ENCODE measurements around the gene HAS3.
"Not testable (repeated sequence)": the region's sequence is repeated elsewhere in the genome, so short reads cannot be mapped to it uniquely, and the experiment has no call there.

The HAS3 gene, protein sequence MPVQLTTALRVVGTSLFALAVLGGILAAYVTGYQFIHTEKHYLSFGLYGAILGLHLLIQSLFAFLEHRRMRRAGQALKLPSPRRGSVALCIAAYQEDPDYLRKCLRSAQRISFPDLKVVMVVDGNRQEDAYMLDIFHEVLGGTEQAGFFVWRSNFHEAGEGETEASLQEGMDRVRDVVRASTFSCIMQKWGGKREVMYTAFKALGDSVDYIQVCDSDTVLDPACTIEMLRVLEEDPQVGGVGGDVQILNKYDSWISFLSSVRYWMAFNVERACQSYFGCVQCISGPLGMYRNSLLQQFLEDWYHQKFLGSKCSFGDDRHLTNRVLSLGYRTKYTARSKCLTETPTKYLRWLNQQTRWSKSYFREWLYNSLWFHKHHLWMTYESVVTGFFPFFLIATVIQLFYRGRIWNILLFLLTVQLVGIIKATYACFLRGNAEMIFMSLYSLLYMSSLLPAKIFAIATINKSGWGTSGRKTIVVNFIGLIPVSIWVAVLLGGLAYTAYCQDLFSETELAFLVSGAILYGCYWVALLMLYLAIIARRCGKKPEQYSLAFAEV
- total RNA-seq, result 0.05 to 3.9 (median 0.15) reads per million in 17 experiments

DNA sequence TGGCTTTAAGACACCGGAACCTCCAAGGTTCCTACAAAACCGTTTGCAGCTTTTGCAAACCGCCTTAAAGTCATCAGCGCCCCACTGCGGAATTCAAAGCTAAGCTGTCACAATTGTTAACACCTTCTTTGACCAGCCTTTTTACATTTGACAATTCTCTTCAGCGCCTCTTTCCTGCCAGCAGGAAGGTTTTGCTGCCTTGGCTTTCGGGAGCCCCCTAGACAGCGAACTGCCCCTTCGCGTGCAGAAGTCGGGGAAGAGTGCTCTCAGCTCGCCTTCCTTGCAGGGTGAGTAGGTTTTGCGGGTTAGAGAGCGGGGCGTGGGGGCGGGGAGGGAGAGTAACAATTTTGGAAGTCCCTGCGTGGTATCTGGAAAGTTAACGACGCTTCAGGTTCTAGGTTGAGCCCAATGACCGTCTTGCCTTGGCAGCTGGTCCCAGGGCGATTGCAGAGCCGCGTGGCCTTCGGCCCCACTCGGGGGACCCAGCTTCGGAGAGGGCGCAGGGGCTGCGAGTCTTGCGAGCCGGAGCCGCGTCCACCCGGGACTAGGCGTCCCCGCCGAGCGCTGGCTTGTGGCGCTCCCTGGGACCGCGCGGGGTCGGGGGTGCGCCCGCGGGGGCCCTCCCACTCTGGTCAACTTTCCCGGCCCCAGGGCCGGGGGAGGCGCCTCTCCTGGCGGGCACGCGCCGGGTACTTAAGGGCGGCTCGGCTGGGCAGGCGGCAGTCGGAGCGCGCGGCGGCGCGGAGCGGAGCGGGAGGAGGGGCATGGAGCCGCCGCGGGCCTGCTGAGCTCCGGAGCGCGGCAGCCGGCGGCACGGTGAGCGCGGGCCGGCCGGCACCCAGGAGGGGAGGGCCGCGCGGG is at the start of gene HAS3:
Gene HAS3 (plus strand): TSS at position 153 of the 861 bp plus-strand sequence. CDS start 3,743 bp downstream, outside the sequence.
- peak; percentile 35 to 74 (median 46) for DNase-seq

DNA sequence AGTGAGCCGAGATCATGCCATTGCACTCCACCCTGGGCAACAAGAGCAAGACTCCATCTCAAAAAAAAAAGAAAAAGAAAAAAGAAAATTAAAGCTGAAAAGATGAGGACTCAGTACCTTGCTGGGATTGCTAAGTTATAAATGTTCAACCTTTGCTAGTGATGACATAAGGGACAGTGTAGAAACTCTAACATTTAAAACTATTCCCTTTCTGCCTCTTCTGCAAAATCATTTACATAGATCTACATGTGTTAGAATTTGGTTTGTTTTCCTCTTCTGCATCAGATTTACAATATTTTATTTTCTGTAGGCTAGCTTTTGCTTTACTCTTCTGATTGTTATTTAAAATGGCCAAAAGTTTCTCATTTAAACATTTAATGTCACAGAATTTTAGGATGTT is 49.5 kb upstream of the HAS3 start:
- no peak for DNase-seq

DNA sequence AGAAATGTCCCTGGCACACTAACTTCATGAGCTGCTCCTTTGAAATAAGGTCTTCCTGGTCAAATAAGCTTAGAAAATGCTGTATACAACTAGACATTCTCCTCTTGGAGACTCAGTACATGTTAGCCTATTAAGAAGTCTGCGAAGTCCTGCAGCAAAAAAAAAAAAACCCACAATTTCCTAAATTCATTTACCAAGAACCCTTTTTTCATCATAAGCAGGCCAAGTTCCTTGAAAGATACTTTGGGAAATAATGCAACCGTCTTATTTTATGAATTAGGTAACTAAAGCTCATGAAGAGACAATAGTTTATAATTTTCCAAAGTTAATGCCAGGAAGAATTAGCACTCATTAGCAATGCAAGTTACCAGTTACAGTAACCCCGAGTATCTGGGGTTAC is 49.0 kb upstream of the HAS3 start:
- DNase-seq, result no peak

DNA sequence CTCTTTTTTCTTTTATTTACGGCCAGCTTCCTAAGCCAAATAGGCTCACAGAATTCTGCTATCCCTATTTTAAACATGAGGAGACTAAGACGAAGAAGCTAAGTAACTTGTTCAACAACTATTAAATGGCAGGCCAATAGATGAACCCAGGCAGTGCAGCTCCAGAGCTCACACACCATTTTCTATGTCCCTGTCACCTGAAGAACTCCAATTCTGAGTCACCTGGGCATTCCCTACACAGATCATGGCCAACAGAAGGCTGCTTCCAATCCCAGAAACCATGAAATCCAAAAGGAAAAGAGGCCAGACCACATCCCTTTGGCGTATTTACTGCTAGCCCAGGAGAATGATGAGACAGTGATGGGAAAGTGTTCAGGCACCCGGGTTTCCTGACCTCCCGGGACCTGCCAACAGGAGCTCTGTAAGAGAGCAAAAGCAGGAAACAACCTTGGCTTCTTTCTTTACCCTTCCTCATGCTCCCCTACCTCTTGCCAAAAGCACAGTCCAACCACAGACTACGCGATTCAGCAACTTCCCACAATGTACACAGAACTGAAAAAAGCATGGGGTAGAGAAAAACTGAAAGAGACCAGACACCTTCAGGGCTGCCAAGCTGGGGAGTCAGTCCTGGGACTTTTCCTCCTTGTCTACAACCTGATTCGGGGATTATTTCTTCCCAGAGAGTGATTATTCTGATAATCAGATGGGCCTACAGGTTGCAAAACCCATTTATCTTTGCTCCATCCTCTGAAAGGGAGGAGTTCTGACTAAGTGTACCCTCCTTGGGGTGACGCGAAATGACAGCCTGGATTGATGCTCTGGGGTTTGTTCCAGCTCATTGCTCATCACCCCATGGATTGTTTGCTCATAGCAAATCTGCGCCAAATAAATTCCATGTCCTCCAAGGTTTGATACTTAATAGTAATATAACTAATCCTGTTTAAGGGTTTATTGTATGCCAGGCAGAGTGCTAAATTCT is 47.8 kb upstream of the HAS3 start:
- no peak for DNase-seq

DNA sequence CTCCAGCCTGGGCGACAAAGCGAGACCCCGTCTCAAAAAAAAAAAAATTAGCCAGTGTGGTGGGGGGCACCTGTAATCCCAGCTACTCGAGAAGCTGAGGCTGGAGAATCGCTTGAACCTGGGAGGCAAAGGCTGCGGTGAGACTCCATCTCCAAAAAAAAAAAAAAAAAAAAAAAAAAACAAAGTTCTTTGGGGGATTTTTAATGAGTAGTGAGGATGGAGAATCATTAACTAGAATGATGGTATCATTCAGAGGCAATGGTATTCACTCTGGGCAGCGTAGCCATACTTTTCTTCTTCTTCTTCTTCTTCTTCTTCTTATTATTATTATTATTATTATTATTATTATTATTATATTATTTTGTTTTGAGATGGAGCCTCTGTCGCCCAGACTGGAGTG is 42.0 kb upstream of the HAS3 start:
- not testable (repeated sequence) for DNase-seq

DNA sequence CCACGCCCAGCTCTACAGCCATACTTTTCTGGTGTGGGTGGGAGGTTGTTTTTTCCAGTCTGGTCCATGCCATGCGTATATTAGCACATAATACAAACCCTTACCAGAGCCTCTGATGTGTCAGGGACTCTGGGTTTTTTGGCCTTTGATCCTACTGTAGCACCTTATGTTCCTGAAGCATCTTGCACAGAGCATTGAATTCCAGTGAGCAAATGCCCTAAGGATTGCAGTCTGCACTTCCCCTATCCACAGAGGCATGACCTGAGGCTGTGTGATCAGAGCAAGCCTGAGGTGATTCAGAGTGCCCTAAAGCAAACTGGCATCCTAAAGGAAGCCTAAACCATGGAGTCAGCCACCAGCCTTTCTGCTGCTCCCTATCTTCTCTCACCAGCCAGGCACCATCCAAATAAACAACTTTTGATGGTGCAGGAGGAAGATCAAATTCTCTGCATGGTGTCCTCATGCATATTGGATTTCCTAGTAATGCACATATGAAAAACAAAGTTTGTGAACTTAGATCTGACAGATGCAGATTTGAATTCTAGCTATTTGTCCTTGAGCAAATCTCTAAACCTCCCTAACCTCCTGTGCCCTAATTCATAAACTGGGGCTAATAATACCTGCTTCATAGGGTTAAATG is 41.2 kb upstream of the HAS3 start:
- no peak for DNase-seq

DNA sequence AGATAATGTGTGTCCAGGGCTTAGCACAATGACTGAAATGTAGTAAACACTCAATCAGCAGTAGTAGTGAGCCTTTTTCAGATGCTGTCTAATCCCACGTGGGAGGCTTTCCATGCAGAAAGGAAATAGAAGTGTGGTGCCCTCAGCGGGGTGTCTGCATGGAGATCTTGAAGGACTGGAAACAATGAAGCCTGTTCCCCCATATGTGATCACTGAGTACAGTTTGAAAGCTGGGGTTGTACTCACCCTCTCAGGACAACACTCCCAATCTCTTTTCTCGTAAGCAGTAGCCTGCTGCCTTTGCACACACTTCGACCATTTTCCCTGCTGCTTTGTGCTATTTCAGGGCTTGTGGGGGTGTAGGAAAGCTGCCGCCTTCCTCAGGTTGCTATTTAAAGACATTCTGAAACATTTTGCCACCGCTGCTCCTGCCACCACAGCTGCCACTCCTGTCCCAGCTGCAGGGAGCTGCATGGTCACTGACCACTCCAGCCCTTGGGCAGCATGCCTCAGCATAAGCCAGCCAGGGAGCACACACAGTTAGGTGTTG is 40.6 kb upstream of the HAS3 start:
- DNase-seq, result no peak

DNA sequence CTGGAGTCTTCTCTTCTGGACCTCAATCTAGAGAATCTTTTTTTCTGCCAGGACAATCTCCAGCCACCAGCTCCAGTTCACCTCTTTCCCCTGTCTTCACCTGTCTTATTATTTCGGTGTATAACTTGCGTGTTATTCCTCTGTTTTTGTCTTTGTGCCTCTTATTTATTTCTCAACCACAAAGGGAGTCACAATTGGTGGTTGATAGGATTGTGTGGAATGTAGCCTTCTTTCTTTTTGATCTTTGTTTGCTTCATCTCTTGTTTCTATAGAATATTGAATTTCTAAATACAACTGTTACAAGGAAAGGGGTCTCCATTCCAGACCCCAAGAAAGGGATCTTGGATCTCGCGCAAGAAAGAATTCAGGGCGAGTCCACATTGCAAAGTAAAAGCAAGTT is 35.9 kb upstream of the HAS3 start:
- DNase-seq, result no peak

DNA sequence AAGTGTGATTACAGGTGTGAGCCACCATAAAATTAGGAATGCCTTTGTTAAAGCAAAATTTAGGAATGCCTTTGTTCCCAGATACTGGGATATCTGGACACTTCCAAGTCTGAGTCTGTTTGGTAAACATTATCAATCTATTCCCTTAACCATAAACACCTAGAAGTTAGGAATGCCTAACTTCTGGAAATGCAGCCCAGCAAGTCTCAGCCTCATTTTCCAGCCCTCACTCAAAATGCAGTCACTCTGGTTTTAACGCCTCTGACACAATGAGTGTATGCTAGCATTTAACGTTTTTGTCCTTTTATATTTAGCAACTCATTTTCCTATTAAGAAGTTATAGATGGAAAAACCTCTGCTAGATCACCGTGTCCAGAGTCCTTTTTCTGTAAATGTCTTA is 34.4 kb upstream of the HAS3 start:
- DNase-seq, result no peak

DNA sequence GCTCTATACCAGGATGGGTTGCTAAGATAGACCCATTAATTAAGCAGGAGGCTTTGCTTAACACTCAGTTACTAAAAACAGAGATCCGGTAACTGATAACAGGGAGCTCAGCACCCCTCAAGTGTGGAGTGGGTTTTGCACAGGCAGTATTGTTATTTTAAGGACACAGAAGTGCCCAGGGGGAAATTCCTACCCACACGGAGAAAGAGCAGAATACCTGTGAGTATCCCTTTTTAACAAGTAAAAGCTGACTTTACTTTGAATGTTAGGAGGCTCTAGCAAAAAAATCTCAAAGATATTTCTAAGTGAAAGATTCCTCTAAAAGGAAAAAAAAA is 32.8 kb upstream of the HAS3 start:
- DNase-seq, result no peak

DNA sequence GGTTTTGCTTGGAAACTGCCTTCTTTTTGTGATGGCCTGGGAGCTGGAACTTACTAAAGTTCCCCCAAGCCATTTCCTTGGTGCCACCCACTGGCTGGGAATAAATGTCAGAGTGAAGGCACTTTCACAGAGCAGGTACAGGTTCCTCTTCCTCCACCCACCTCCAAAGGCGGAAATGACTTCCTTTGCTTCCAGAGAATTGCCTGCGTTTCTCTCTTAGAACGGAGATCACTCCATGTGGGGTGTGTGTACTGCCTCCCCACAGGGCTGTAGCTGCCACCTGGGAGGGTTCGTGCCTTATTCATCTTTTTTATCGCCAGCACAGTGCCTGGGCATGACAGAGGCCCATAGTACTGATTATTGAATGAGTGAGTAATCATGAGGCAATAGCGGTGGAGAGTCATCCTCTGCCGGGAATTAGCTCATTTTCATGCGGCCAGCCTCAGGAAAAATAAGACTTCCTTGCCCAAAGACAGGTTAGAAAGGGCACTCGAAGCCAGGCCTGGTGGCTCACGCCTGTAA is 32.2 kb upstream of the HAS3 start:
- no peak for DNase-seq

DNA sequence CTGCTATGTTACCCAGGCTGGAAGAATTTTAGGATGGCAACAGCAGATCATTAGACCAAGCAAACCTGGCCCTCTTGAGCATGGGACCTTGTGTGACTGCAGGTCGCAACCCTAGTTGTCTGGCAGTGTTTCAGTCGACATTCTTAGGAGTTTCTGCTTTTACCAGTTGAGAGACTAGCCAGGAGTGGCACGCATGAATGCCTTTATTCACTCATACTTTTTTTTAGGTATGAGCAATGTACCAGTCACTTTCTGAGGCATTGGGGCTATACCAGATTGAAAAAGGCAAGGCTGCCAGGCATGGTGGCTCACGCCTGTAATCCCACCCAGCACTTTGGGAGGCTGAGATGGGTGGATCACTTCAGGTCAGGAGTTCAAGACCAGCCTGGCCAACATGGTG is 28.2 kb upstream of the HAS3 start:
- no peak for DNase-seq

DNA sequence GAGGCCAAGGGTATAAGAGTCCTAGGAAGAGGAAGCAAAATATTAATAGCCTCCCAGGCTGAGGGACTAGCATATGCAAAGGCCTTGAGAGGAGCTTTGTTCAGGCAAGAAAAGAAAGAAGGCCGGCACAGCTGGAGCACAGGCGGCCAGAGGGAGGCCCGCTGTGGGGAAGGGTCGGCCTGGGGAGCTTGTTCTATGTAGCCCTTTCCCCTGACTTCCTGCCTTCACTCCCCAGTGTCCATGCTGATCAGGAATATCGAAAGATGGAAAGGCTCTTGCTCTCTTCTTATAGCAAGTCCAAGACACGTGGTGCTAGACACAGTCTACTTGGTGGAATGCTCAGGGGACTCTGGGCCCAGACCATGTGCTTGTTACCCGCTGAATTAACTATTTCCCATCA is 27.4 kb upstream of the HAS3 start:
- DNase-seq, result no peak

DNA sequence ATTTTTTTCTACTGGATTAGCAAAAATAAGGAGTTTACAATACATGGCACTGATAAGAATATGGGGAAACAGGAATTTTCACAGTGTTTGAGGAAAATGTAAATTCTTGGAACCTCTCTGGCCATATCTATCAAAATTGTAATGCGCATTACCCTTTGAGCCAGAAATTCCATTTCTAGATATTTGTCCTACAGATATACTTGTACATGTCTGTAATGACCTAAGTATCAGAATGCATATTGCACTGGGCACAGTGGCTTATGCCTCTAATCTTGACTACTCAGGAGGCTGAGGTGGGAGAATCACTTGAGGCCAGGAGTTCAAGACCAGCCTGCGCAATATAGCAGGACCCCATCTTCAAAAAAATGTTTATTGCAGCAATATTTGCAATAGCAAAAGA is 25.8 kb upstream of the HAS3 start:
- no peak for DNase-seq

DNA sequence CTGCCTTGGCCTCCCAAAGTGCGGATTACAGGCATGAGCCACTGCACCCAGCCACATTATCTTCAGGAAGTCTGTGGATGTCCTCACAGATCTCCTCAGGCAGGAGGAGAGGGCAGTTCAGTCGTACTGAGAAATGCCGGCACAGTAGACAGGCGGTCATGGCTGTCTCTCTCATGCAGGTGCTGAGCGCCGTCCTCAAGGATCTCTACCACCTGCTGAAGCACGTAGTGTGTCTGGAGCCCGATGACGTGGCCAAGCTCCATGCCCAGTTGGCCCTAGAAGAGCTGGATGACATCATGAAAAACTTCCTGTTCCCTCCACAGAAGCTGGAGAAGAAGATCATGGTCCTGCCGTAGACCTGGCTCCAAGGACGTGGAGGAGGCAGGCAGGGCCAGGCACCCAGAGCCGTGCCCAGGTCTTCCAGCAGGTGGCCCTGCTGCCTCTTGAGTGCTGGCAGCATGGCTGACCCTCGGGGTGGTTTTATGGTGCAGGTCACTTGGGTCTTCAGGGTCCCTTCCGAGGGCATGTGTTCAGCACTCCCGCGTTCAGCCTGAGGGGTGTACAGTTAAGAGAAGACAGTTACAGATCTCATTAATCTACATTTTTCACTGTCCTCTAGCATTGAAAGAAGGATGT is 22.0 kb upstream of the HAS3 start:
- DNase-seq, result no peak

DNA sequence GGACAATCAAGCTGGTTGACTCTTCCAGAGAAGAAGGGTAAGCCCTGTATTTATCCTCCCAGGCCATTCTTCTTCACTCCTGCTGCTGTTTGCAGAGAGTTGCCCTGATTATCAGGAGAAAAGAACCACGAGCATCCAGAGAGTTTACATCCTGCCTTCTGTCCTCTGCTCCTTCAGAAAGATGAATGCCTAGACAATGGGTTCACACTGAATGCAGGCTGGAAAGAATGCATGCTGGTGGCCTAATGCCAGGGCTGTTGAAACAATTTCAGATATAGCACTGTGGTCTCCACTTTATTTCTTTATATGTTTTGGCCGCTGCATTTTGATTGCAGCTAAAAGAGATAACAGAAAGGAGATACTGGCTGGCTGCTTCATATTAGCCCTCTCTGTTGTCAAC is 21.2 kb upstream of the HAS3 start:
- no peak for DNase-seq

DNA sequence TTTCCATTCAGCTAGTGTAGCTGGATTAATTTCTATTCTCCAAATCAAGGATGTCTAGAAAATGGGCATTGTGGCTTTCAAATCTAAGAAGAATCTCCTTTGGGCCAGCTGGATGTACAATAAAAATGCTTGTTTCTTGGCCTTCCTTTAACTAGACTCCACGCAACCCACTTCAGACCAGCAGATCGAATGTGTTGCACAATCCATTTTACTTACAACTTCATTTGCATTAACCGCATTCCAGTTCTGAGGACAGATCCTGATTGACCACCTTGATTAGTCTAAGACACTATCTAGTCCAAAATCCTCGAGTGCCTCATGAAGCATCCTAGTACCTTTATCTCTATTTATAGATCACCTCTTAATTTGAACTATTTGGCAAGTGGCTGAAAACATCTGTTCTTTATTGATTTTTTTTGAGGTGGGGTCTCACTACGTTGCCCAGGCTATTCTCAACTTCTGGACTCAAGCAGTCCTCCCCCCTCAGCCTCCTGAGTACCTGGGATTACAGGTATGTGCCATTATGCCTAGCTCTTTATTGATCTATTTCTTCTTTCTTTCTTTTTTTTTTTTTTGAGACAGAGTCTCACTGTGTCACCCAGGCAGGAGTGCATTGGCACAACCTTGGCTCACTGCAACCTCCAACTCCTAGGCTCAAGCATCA is 20.3 kb upstream of the HAS3 start:
- no peak for DNase-seq

DNA sequence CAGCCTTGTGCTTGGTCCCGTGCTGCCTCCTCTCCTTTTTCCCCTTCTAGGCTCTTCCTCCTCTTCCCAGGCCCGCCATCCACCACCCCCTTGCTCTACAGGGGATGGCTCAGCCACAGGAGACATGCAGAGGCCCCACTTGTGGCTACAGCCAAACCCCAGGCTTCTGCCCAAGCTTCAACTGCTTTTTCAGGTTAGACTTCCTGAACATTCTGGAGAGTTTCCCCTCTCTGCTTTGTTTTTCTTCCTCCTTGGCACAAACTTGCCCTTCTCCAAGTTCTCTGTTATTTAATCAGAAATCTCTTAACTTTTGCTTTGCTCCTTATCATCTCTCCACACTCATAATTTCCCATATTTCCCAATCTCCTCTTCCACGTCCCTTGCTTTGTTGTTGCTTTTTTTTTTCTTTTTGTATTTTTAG is 18.3 kb upstream of the HAS3 start:
- DNase-seq, result no peak

DNA sequence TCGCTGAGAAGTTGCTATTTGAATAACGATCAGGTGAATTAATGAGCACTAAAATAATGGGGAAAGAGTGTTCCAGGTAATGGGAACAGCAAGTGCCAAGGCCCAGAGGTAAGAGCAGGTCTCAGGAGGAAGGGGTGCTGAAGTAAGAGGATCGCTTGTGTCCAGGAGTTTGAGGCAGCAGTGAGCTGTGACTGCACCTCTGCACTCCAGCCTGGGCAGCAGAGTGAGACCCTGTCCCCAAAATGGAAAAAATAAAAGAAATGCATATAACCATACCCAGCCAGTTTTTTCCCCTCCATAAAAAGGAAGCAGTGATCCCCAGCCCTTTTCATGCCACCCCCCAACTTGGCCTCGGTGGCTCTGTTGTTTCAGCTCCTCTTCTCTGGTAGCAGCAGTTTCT is 16.8 kb upstream of the HAS3 start:
- no peak for DNase-seq

All from suppressor macrophage (primary cell).